Left renal pelvis (tissue), 4 donors: ENCODE data around the gene EXOSC7. TPM values are rescaled to one million over a fixed set of nuclear protein-coding genes. Genes with fewer than 3 reads are reported as not detected.
"Not testable (repeated sequence)": the region's sequence is repeated elsewhere in the genome, so short reads cannot be mapped to it uniquely, and the experiment has no call there.

Source experiments
- DNase-seq, 4 donors: peaks; one replicate each; pipeline ENCODE4 v3.0.0-alpha.2; 2013; ENCODE audit warnings: low read depth in 4 of 4, low spot score in 3 of 4
- polyA plus RNA-seq, 4 donors: library from polyadenylated mRNA; unstranded; fragments of 120-200 nt; gene quantifications; one replicate each; pipeline ENCODE4 v1.2.1, GENCODE V29; 2013; ENCODE audit not compliant: insufficient read length in 4 of 4

Gene EXOSC7
- 10 to 100 TPM; 41.2 to 54.7 (median 51.5) TPM for polyA plus RNA-seq

- DNase-seq: peak; percentile 66 to 76 (median 74)
Measured at GRCh38 chr3:44976002-44976815, at the start of gene EXOSC7, which contains the start of gene ZDHHC3. Gene EXOSC7 (plus strand): TSS chr3:44976244. CDS start chr3:44976278, 34 bp downstream. Gene ZDHHC3 (minus strand): TSS chr3:44976174. CDS start chr3:44959436, 16,738 bp downstream.

GRCh38 chr3:44926921-44927320, 49.1 kb upstream of the EXOSC7 start:
- DNase-seq: no peak

- no peak for DNase-seq
Measured at GRCh38 chr3:44927371-44927770, 48.7 kb upstream of the EXOSC7 start.

- no peak for DNase-seq
Measured at GRCh38 chr3:44929782-44930181, 46.3 kb upstream of the EXOSC7 start.

GRCh38 chr3:44930911-44931310, 45.1 kb upstream of the EXOSC7 start:
- DNase-seq: no peak

GRCh38 chr3:44931791-44932190, 44.3 kb upstream of the EXOSC7 start:
- DNase-seq: no peak

GRCh38 chr3:44932271-44932670, 43.8 kb upstream of the EXOSC7 start:
- no peak for DNase-seq

- no peak for DNase-seq
Measured at GRCh38 chr3:44932986-44933944, 42.8 kb upstream of the EXOSC7 start.

- no peak for DNase-seq
Measured at GRCh38 chr3:44939581-44940036, 36.4 kb upstream of the EXOSC7 start.

- DNase-seq: no peak
Measured at GRCh38 chr3:44942202-44942921, 33.7 kb upstream of the EXOSC7 start.

- DNase-seq: no peak
Measured at GRCh38 chr3:44948239-44948638, 27.8 kb upstream of the EXOSC7 start.

- not testable (repeated sequence) for DNase-seq
Measured at GRCh38 chr3:44949770-44950169, 26.3 kb upstream of the EXOSC7 start.

GRCh38 chr3:44950275-44950734, 25.7 kb upstream of the EXOSC7 start:
- no peak for DNase-seq

- DNase-seq: no peak
Measured at GRCh38 chr3:44952689-44953088, 23.4 kb upstream of the EXOSC7 start.

- no peak for DNase-seq
Measured at GRCh38 chr3:44954304-44954703, 21.7 kb upstream of the EXOSC7 start.

- DNase-seq: no peak
Measured at GRCh38 chr3:44954962-44955361, 21.1 kb upstream of the EXOSC7 start.

- no peak for DNase-seq
Measured at GRCh38 chr3:44955917-44956316, 20.1 kb upstream of the EXOSC7 start.

GRCh38 chr3:44957986-44958385, 18.1 kb upstream of the EXOSC7 start:
- DNase-seq: no peak

GRCh38 chr3:44958386-44958785, 17.7 kb upstream of the EXOSC7 start:
- DNase-seq: no peak

GRCh38 chr3:44960387-44961026, 15.5 kb upstream of the EXOSC7 start:
- no peak for DNase-seq
